Tibial nerve (tissue), 3 donors: ENCODE measurements around the gene FNBP1.

Source experiments
- POLR2A ChIP-seq, 2 donors: fragments of 450-650 bp; IDR thresholded peaks; one replicate each; pipeline ENCODE4 v1.6.1; 2017; ENCODE audit warnings: antibody characterized with exemption in 2 of 2, mild to moderate bottlenecking in 2 of 2, moderate library complexity in 2 of 2
- TF ChIP-seq, protein P1 (sequence below), 5 experiments: fragments of 200-600 bp in 3 of 5; fragments of 450-650 bp in 2 of 5; sonication (generic) in 3 of 5; IDR thresholded peaks; one replicate each; pipeline ENCODE4 v1.5.1; 2016 to 2019; ENCODE audit warnings: antibody characterized with exemption in 5 of 5, mild to moderate bottlenecking in 3 of 5, moderate library complexity in 2 of 5

DNA sequence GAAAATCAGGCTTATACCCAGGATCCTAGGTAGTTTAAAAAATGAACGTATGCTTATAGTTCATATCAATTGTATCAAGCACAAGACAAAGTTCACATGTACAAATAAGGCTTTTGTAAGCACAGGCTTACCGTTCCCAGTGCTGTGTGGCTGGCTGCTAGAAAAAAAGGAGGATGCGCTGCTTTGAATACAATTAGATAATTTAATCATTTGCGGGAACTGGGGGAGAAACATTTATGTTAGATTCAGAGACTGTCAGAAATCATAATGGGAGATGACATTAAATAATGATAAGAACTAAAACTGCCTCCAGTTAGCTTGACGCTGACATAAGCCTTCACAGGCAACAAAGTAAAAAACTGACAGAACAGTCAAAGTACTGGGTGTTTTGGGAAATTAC is 93.2 kb downstream of the FNBP1 start:
- TF ChIP-seq POLR2A (IDR thresholded peaks at IDR 0.05), result no peak
- TF ChIP-seq, protein P1, sequence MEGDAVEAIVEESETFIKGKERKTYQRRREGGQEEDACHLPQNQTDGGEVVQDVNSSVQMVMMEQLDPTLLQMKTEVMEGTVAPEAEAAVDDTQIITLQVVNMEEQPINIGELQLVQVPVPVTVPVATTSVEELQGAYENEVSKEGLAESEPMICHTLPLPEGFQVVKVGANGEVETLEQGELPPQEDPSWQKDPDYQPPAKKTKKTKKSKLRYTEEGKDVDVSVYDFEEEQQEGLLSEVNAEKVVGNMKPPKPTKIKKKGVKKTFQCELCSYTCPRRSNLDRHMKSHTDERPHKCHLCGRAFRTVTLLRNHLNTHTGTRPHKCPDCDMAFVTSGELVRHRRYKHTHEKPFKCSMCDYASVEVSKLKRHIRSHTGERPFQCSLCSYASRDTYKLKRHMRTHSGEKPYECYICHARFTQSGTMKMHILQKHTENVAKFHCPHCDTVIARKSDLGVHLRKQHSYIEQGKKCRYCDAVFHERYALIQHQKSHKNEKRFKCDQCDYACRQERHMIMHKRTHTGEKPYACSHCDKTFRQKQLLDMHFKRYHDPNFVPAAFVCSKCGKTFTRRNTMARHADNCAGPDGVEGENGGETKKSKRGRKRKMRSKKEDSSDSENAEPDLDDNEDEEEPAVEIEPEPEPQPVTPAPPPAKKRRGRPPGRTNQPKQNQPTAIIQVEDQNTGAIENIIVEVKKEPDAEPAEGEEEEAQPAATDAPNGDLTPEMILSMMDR (IDR thresholded peaks at IDR 0.05), result no peak
